H1 (cell line): ENCODE data around the gene PDE1A.

Source experiments
- BRCA1 ChIP-seq: IDR thresholded peaks from 2 replicates; pipeline ENCODE4 v1.6.1; 2012; ENCODE audit warnings: low read depth, low read length, improper control_type of control experiment
- CHD1 ChIP-seq: IDR thresholded peaks from 2 replicates; pipeline ENCODE4 v1.6.1; 2012; ENCODE audit warnings: low read depth, low read length, improper control_type of control experiment
- EP300 ChIP-seq, 2 experiments: IDR thresholded peaks; 1 replicate in 1 of 2; 2 replicates in 1 of 2; pipeline ENCODE4 v1.6.1; 2011 to 2012; ENCODE audit warnings: low read depth in 2 of 2, low read length in 2 of 2, mild to moderate bottlenecking in 2 of 2, borderline replicate concordance in 1 of 2, inconsistent platforms in 1 of 2, moderate library complexity in 1 of 2
- JUND ChIP-seq: IDR thresholded peaks from 2 replicates; pipeline ENCODE4 v1.6.1; 2011; ENCODE audit warnings: mild to moderate bottlenecking, improper control_type of control experiment, low read length
- KDM1A ChIP-seq: fragments of 200-600, 300-600 bp; sonication (generic); IDR thresholded peaks from 2 replicates; pipeline ENCODE4 v1.7.1; 2016; ENCODE audit warnings: mild to moderate bottlenecking, low read length, borderline replicate concordance
- POLR2AphosphoS5 ChIP-seq: IDR thresholded peaks from 2 replicates; pipeline ENCODE4 v1.6.1; 2011; ENCODE audit warnings: low read depth, low read length
- POU5F1 ChIP-seq: IDR thresholded peaks from 2 replicates; pipeline ENCODE4 v1.6.1; 2011; ENCODE audit warnings: low read depth, mild to moderate bottlenecking, low read length, moderate library complexity
- TF ChIP-seq, protein P1 (sequence below), 3 experiments: IDR thresholded peaks; 1 replicate in 2 of 3; 2 replicates in 1 of 3; pipeline versions ENCODE4 v1.5.1 to v1.6.1; 2011; ENCODE audit warnings: low read length in 3 of 3, mild to moderate bottlenecking in 3 of 3, inconsistent platforms in 2 of 3, low read depth in 1 of 3, moderate library complexity in 1 of 3; ENCODE audit not compliant: insufficient read depth in 1 of 3; ENCODE audit errors: control extremely low read depth in 1 of 3

DNA sequence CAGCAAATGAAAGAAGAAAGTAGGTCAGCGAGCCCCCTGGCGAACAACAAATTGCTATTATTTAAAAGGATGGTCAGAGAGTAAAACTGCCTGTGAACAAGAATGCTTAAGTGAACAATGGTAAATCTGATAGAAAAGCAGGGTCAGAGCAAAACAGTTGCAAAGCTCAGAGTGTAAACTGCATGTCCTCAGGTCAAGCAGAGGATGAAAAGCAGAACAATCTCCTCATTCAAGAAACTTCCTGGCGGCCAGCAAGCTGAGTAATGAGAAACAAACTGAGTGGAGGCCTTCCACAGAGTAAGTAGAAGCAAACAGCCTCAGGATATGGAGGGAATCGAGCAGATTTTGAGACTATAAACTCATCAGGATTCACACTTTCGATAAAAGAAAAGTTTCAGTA is 323.3 kb downstream of the PDE1A start:
- TF ChIP-seq BRCA1 (no peak), EP300 (IDR thresholded peaks at IDR 0.05; ENCODE audit: borderline replicate concordance in 1 of 2, low read depth in 2 of 2, low read length in 2 of 2) (no peak), POLR2AphosphoS5 (no peak), CHD1 (no peak), KDM1A (no peak), POU5F1 (no peak), JUND (no peak)
- TF ChIP-seq, protein P1, sequence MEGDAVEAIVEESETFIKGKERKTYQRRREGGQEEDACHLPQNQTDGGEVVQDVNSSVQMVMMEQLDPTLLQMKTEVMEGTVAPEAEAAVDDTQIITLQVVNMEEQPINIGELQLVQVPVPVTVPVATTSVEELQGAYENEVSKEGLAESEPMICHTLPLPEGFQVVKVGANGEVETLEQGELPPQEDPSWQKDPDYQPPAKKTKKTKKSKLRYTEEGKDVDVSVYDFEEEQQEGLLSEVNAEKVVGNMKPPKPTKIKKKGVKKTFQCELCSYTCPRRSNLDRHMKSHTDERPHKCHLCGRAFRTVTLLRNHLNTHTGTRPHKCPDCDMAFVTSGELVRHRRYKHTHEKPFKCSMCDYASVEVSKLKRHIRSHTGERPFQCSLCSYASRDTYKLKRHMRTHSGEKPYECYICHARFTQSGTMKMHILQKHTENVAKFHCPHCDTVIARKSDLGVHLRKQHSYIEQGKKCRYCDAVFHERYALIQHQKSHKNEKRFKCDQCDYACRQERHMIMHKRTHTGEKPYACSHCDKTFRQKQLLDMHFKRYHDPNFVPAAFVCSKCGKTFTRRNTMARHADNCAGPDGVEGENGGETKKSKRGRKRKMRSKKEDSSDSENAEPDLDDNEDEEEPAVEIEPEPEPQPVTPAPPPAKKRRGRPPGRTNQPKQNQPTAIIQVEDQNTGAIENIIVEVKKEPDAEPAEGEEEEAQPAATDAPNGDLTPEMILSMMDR (IDR thresholded peaks at IDR 0.05; ENCODE audit: control extremely low read depth in 1 of 3, insufficient read depth in 1 of 3, low read depth in 1 of 3, low read length in 3 of 3) = no peak
